ENCODE data around the gene CMC1.

CMC1 gene

DNA sequence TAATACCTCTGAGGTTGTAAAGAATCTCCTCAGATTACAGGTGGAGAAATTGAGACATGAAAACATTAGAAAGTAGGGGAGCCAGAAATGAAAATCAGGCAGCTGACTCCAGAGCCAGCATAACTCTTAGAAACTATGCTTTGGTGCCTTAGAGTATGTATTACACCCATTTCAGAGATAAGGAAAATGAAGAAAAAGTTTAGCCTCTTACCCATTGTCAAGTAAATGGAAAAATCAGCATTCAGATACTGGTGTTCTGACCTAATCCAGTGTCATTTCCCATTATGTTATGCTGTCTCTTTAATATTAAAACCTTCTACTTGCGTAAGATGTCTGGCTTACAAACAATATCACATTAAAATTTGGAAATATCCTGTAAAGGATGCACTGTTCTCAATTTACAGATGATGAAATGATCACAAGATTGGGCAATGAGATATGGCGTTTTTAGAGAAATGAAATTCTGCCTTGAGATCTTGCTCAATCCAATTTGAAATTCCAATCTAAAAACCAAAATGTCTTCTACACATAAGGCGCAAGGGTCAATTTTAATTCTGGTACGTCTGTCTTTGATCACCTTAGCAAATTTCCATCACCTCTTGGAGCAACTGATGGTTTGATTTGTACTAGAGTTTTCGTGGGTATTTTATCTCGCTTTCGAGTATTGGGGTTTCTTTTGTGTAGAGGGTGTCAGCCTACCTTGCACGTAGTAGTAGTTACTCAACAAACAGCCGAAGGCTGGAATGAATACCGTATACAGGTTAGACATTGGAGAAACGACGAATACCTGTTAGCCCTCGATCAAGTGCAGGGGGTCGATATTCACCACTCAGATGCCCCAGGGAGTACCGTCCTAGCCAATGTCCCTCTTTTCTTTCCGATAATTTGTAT is 106.2 kb downstream of the CMC1 start:
- TF ChIP-seq, protein P1, sequence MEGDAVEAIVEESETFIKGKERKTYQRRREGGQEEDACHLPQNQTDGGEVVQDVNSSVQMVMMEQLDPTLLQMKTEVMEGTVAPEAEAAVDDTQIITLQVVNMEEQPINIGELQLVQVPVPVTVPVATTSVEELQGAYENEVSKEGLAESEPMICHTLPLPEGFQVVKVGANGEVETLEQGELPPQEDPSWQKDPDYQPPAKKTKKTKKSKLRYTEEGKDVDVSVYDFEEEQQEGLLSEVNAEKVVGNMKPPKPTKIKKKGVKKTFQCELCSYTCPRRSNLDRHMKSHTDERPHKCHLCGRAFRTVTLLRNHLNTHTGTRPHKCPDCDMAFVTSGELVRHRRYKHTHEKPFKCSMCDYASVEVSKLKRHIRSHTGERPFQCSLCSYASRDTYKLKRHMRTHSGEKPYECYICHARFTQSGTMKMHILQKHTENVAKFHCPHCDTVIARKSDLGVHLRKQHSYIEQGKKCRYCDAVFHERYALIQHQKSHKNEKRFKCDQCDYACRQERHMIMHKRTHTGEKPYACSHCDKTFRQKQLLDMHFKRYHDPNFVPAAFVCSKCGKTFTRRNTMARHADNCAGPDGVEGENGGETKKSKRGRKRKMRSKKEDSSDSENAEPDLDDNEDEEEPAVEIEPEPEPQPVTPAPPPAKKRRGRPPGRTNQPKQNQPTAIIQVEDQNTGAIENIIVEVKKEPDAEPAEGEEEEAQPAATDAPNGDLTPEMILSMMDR (IDR thresholded peaks at IDR 0.05; ENCODE audit: insufficient read depth, low read depth, low read length, missing control alignments) = no peak
- no peak for DNase-seq (ENCODE audit: low read depth)
- H3K4me3 ChIP-seq (ENCODE audit: low read depth, low read length) = peak overlapping the region; percentile 95

DNA sequence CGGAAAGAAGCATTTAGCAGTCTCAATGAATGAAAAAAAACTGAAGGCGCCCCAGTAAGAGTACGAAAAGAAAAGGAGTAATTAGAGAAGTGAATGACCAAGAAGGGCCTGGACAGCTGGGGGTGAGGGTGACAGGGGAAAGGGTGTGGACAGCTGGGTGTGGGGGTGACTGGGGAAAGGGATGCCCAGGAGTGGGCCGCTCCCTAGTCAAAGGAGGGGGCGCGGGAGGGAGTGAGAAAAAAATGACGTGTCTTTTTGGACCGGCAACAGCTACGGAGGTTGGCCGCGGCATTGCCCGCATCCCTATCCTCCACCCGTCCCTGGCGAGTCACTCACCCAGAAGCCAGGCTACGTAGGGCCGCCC is 106.8 kb downstream of the CMC1 start:
- no peak for DNase-seq (ENCODE audit: low read depth)
- TF ChIP-seq, protein P1 (IDR thresholded peaks at IDR 0.05; ENCODE audit: insufficient read depth, low read depth, low read length, missing control alignments) = no peak
- peak overlapping the region; percentile 95 for H3K4me3 ChIP-seq (ENCODE audit: low read depth, low read length)

DNA sequence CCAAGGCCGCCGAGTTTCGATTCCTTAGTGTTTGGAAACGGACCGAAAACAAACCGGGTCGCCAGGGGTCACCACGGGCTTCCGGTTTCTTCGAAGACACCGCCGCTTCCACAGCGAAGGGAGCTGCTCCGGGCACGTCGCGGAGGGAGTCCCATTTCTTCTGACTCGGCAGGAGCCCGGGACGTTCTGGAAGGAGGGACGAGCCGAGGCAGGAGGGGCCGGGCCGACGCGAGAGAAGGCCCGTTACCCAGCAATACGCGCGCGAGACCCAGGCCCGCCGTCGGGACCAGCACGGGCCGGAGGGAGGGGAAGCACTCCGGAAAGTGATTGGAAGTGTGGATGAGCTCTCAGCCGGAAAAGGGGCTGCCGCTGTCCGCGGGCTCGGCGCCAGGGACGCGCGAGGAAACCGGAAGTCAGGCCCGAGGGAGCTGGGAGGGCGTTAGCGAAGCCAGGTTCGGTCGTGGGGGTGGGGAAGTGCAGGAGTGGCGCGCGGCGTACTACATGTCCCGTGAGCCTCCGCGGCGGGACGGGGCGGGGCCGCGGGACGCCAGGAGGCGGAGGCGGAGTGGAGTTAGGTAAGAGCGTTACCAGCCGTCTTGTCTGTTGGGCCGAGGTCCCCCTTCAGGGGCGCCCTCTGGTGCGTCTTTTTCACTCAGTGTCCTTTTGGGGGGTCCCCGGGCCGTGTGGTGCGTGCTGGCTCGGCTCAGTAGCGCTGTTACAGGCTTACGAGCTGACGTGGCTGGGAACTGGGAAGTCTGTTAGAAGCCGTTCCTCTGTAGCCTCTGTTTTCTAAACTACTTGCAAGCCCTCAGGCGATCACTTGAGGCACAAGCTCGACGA is 107.4 kb downstream of the CMC1 start, which contains the start of the genes AZI2 and ZCWPW2:
Gene AZI2 (minus strand): TSS at position 196 of the 840 bp plus-strand sequence. CDS start 8,207 bp downstream, outside the sequence.
Gene ZCWPW2 (plus strand): TSS at position 93 of the 840 bp plus-strand sequence. CDS start 64,348 bp downstream, outside the sequence.
- DNase-seq (ENCODE audit: low read depth) = peak; percentile 97
- H3K4me3 ChIP-seq (ENCODE audit: low read depth, low read length) = peak within 1 kb of the TSS; percentile 95
- TF ChIP-seq, protein P1 (IDR thresholded peaks at IDR 0.05; ENCODE audit: insufficient read depth, low read depth, low read length, missing control alignments) = no peak

DNA sequence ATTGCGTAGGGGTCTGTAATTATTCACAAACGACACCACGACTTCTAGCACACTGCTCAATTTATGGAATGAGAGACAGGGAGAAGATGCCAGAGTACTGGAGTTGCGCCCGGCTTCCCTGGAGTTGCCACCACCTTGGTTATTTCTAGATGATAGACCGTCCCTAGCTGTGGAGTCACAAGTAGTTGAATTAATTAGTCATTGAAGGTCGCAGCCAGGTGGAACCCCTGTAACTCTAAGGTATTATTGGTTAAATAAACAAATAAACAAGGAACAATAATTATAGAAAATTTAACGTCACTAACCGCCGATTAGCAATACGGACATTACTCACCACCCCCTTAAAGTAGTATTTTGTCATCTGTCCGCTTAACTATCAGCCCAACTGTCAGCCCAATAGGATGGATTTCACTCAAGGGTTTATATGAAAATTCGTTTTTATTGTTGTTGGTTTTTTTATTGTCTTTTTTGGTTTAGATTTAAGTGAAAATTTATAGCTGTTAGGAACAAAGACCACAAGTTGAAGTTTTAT is 108.1 kb downstream of the CMC1 start:
- TF ChIP-seq, protein P1 (IDR thresholded peaks at IDR 0.05; ENCODE audit: insufficient read depth, low read depth, low read length, missing control alignments) = no peak

More for the DNA sequence above, 108.1 kb downstream of the CMC1 start:
- peak overlapping the region; percentile 95 for H3K4me3 ChIP-seq (ENCODE audit: low read depth, low read length)
- no peak for DNase-seq (ENCODE audit: low read depth)

Data from GM12865 (cell line).